OCI-M1 (cell line): Measurements from ENCODE around the gene TXNDC11.

Source experiments
- DNase-seq: peaks from one replicate; lab custom pipeline; 2025; lab: John Stamatoyannopoulos, UW

TXNDC11 gene

DNA sequence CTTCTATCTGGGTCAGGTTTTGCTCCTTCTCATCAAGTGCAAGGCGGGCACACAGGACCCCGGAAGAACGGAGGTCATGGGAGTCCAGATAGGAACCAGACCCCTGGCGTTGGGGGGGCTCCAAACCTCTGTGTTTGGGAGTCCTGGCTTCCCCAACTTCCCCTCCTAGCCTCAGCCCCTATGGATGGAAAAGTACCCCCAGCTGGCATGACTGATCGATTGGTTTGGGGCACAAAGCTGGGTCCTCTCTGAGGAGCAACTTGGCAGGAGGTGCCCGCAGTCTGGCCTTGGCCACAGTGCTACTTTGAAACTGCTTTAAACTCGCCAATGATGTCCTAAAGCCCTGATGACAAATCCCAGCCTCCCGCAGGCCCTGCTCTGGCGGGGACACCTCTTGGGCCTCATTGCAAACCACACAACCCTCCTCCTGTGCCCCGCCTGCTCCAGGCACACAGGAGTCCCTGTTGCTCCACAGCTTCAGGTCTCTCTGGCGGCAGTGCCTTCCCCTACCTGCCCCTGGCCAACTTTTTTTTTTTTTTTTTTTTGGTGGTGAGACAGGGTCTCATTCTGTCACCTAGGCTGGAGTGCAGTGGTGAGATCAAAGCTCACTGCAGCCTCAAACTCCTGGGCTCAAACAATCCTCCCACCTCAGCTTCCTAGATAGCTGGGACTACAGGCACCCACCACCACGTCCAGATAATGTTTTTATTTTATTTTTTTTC is 112.5 kb downstream of the TXNDC11 start:
- DNase-seq, result no peak
